HepG2 (cell line): ENCODE data around the gene PARM1. TPM values are rescaled to one million over a fixed set of nuclear protein-coding genes. Genes with fewer than 3 reads are reported as not detected.

ENCODE experiments used
- ATAC-seq: fragments of 200-7000 bp; cut with Tn5 transposase; 3 replicates; pipeline ENCODE4 v1.9.1; 2020; ENCODE audit warnings: mild to moderate bottlenecking, moderate library complexity
- BruUV-seq: library from RNA; stranded (reverse); fragments of 400-500 nt; replicated peaks from 2 replicates; lab custom pipeline; 2021; lab: Mats Ljungman, UMichigan
- CTCF ChIA-PET: fragments of 300-600 bp; formaldehyde crosslinking; extraction: SDS; loops from one replicate; lab custom pipeline; 2021; ENCODE audit warnings: low total read pairs, inconsistent platforms, low intra/inter-chr PET ratio; lab: Yijun Ruan, JAX
- POLR2A ChIA-PET: fragments of 350-600 bp; sonication (Branson Sonifier 250); formaldehyde crosslinking; loops from one replicate; lab custom pipeline; 2020; ENCODE audit warnings: antibody characterized with exemption, inconsistent platforms; lab: Yijun Ruan, JAX
- DNase-seq: peaks from one replicate; pipeline ENCODE4 v3.0.0-alpha.2; 2015; ENCODE audit warnings: low spot score
- FAIRE-seq: peaks from 3 replicates; lab custom pipeline; 2011; peaks lifted over from hg19 to GRCh38; lab: Jason Lieb, UNC
- H2AFZ ChIP-seq: one replicate; pipeline ENCODE4 v1.6.1; 2011; ENCODE audit warnings: low read length, inconsistent platforms
- H3K27ac ChIP-seq: fragments of 300-600 bp; 3 replicates; pipeline ENCODE4 v1.8.0; 2011; ENCODE audit warnings: mixed run types, mild to moderate bottlenecking, mixed read lengths, low read length, inconsistent platforms; ENCODE audit not compliant: insufficient read depth; ENCODE audit errors: extremely low read length
- H3K27me3 ChIP-seq, 2 experiments: fragments of 200-600 bp in 1 of 2; 2 replicates in 1 of 2; 3 replicates in 1 of 2; pipeline versions ENCODE4 v1.6.0 to v1.8.0; 2011; ENCODE audit warnings: low read length in 2 of 2, mild to moderate bottlenecking in 2 of 2, moderate library complexity in 2 of 2, inconsistent platforms in 1 of 2; ENCODE audit not compliant: insufficient read depth in 2 of 2, control insufficient read depth in 1 of 2
- H3K36me3 ChIP-seq, 2 experiments: fragments of 200-600 bp in 1 of 2; replicated peaks in 1 of 2; 2 replicates in 1 of 2; 3 replicates in 1 of 2; pipeline versions ENCODE4 v1.5.1 to v1.8.0; 2011; ENCODE audit warnings: low read length in 2 of 2, inconsistent platforms in 1 of 2; ENCODE audit not compliant: insufficient read depth in 2 of 2, control insufficient read depth in 1 of 2
- H3K4me1 ChIP-seq: 2 replicates; pipeline ENCODE4 v1.5.1; 2012; ENCODE audit warnings: low read length, inconsistent platforms; ENCODE audit not compliant: insufficient read depth
- H3K4me2 ChIP-seq: 2 replicates; pipeline ENCODE4 v1.6.0; 2011; ENCODE audit warnings: low read depth, low read length, inconsistent platforms
- H3K4me3 ChIP-seq, 3 experiments: fragments of 200-600 bp in 1 of 3; sonication (generic), shearing (Covaris generic) in 1 of 3; replicated peaks in 1 of 3; 2 replicates each; pipeline ENCODE4 v1.5.1; 2011 to 2016; ENCODE audit warnings: low read length in 3 of 3, inconsistent platforms in 2 of 3, low read depth in 2 of 3, mild to moderate bottlenecking in 2 of 3, control low read depth in 1 of 3, mixed read lengths in 1 of 3; ENCODE audit not compliant: insufficient read depth in 1 of 3
- H3K79me2 ChIP-seq: one replicate; pipeline ENCODE4 v1.6.1; 2011; ENCODE audit warnings: low read length, inconsistent platforms; ENCODE audit not compliant: insufficient read depth
- H3K9ac ChIP-seq: 2 replicates; pipeline ENCODE4 v1.6.0; 2011; ENCODE audit warnings: mild to moderate bottlenecking, low read depth, low read length, inconsistent platforms; ENCODE audit not compliant: insufficient read depth
- H3K9me3 ChIP-seq: 2 replicates; pipeline ENCODE4 v1.5.1; 2012; ENCODE audit warnings: mild to moderate bottlenecking, low read length
- H4K20me1 ChIP-seq: 2 replicates; pipeline ENCODE4 v1.6.0; 2011; ENCODE audit warnings: inconsistent platforms, mild to moderate bottlenecking, low read length, moderate library complexity; ENCODE audit not compliant: insufficient read depth
- AGO2 ChIP-seq: fragments of 200-400 bp; formaldehyde crosslinking; optimal IDR thresholded peaks from 2 replicates; pipeline ENCODE3; 2017; ENCODE audit warnings: mild to moderate bottlenecking, low read depth, low read length, moderate library complexity
- DBP ChIP-seq: sonication (generic); formaldehyde crosslinking; IDR thresholded peaks from 2 replicates; pipeline ENCODE4 v1.4.0; 2020; ENCODE audit warnings: missing genetic modification reagents; ENCODE audit errors: not compliant biosample characterization
- FUBP1 ChIP-seq: sonication (generic); formaldehyde crosslinking; IDR thresholded peaks from 2 replicates; pipeline ENCODE4 v1.5.1; 2020; ENCODE audit warnings: missing genetic modification reagents, mild to moderate bottlenecking, borderline replicate concordance
- GFI1 ChIP-seq: sonication (generic); formaldehyde crosslinking; IDR thresholded peaks from 2 replicates; pipeline ENCODE4 v1.5.0; 2020; ENCODE audit warnings: missing genetic modification reagents, mild to moderate bottlenecking, borderline replicate concordance
- HNRNPK ChIP-seq: fragments of 200-400 bp; formaldehyde crosslinking; IDR thresholded peaks from 2 replicates; pipeline ENCODE4 v1.6.1; 2018; ENCODE audit warnings: low read length, low read depth, moderate library complexity, mild to moderate bottlenecking; ENCODE audit not compliant: poor library complexity, severe bottlenecking
- NAIF1 ChIP-seq: sonication (generic); formaldehyde crosslinking; IDR thresholded peaks from 2 replicates; pipeline ENCODE4 v1.5.0; 2020; ENCODE audit warnings: mild to moderate bottlenecking, missing genetic modification reagents, borderline replicate concordance
- PITX1 ChIP-seq: sonication (generic); formaldehyde crosslinking; IDR thresholded peaks from 2 replicates; pipeline ENCODE4 v1.5.1; 2020; ENCODE audit warnings: mild to moderate bottlenecking, missing genetic modification reagents
- PLRG1 ChIP-seq: fragments of 450-650 bp; conservative IDR thresholded peaks from 2 replicates; pipeline ENCODE4 v1.6.1; 2016
- TAF1 ChIP-seq: sonication (generic); formaldehyde crosslinking; IDR thresholded peaks from 2 replicates; pipeline ENCODE4 v1.4.0; 2020; ENCODE audit warnings: missing genetic modification reagents
- ZFP36L1 ChIP-seq: sonication (generic); formaldehyde crosslinking; IDR thresholded peaks from 2 replicates; pipeline ENCODE4 v1.8.0; 2022; ENCODE audit warnings: mild to moderate bottlenecking, missing genetic modification reagents, moderate library complexity
- ZNF607 ChIP-seq: sonication (generic); formaldehyde crosslinking; IDR thresholded peaks from 2 replicates; pipeline ENCODE4 v1.5.1; 2020; ENCODE audit warnings: missing genetic modification reagents, mild to moderate bottlenecking, borderline replicate concordance
- ZNF749 ChIP-seq: sonication (generic); formaldehyde crosslinking; IDR thresholded peaks from 2 replicates; pipeline ENCODE4 v1.8.0; 2022; ENCODE audit warnings: mild to moderate bottlenecking, missing genetic modification reagents, moderate library complexity, borderline replicate concordance
- ZNF878 ChIP-seq: sonication (generic); formaldehyde crosslinking; IDR thresholded peaks from 2 replicates; pipeline ENCODE4 v1.8.1; 2023; ENCODE audit warnings: mild to moderate bottlenecking, missing genetic modification reagents, moderate library complexity
- WGBS: methylation state at CpG from one replicate; pipeline ENCODE4 v1.1.6; 2017; ENCODE audit warnings: low lambda C conversion rate; 5-methylcytosine and 5-hydroxymethylcytosine counted together
- in situ Hi-C: cut with HindIII; loops from 2 replicates; pipeline ENCODE4 v1.10.0; 2017; ENCODE audit warnings: low pct_unique_long_range_greater_than_20kb; ENCODE audit not compliant: extremely low pct_ligation_motif_present
- intact Hi-C: fragments of 100-400 bp; cut with micrococcal nuclease; formaldehyde crosslinking; loops from one replicate; pipeline ENCODE4 v1.10.0; 2022; ENCODE audit not compliant: unreplicated experiment
- polyA plus RNA-seq, 8 experiments: library from polyadenylated mRNA; depleted of rRNA in 3 of 8; stranded (reverse) in 7 of 8; unstranded in 1 of 8; fragments of >200 nt; fragmentation: Illumina TruSeq in 4 of 8; extraction: Trizol in 4 of 8; gene quantifications; 2 replicates each; pipeline versions ENCODE4 v1.2.1 to v1.2.3, GENCODE V29; 2011 to 2016; ENCODE audit warnings: low read depth in 4 of 8, missing spikeins in 1 of 8, mixed read lengths in 1 of 8; ENCODE audit not compliant: insufficient read depth in 1 of 8
- total RNA-seq, 5 experiments: library from RNA; depleted of rRNA; stranded (reverse); fragments of >200 nt; fragmentation: Illumina TruSeq; extraction: Trizol; gene quantifications; 2 replicates each; pipeline ENCODE4 v1.2.3, GENCODE V29; 2016; ENCODE audit warnings: low read depth in 1 of 5
- TF ChIP-seq, protein P1 (sequence below): sonication (generic); formaldehyde crosslinking; IDR thresholded peaks from 2 replicates; pipeline ENCODE4 v1.8.0; 2023; ENCODE audit warnings: mild to moderate bottlenecking, missing genetic modification reagents
- TF ChIP-seq, protein P2 (sequence below): sonication (generic); formaldehyde crosslinking; IDR thresholded peaks from 2 replicates; pipeline ENCODE4 v1.4.0; 2020; ENCODE audit warnings: missing genetic modification reagents
- TF ChIP-seq, protein P3 (sequence below): sonication (generic); formaldehyde crosslinking; IDR thresholded peaks from 2 replicates; pipeline ENCODE4 v1.4.0; 2020; ENCODE audit warnings: mild to moderate bottlenecking, missing genetic modification reagents

The PARM1 gene
- total and polyA plus RNA-seq, 2 of the 13 experiments (the other 11 are each of a cell fraction or from before 2014, with no cell fraction given) = not detected

DNA sequence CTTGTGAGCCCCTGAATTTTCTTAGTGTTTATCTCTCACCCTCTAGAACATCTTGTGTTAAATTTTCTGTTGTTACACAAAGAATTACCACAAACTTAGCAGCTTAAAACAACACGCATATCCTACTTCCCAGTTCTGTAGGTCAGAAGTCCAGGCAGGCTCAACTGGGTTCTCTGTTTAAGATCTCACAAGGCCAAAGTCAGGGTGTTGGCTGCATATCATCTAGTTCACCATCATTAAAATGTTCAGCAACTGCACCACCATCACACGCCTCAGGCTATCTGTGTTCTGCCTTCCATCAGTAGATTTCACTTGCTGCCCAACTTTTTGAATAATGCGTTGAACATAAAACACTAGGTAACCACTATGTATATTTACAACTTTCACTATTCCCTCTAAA lies 130.5 kb downstream of the PARM1 start:
- ATAC-seq = no peak
- in situ Hi-C loops = no loop called here

More for the DNA sequence above, 130.5 kb downstream of the PARM1 start:
- POLR2A ChIA-PET = no interaction called here
- Histone ChIP-seq H3K4me3 (no peak overlapping the region), H3K9ac (no peak overlapping the region), H3K4me2 (no peak overlapping the region), H3K79me2 (no peaks in the 10 kb centered on the region), H3K4me1 (no peaks in the 10 kb centered on the region), H3K27me3 (no peaks in the 10 kb centered on the region), H3K9me3 (no peaks in the 10 kb centered on the region), H3K36me3 (no peaks in the 10 kb centered on the region), H2AFZ (no peak overlapping the region), H3K27ac (no peak overlapping the region), H4K20me1 (no peaks in the 10 kb centered on the region)
- TF ChIP-seq ZNF607 (CRISPR knock-in tag) (no peak), TAF1 (CRISPR knock-in tag) (no peak), HNRNPK (no peak), AGO2 (no peak), PLRG1 (no peak), GFI1 (CRISPR knock-in tag) (no peak), ZNF749 (CRISPR knock-in tag) (no peak), NAIF1 (CRISPR knock-in tag) (no peak), FUBP1 (no peak), ZFP36L1 (no peak), PITX1 (CRISPR knock-in tag) (no peak), ZNF878 (CRISPR knock-in tag) (no peak), DBP (CRISPR knock-in tag) (no peak)
- TF ChIP-seq, protein P1, sequence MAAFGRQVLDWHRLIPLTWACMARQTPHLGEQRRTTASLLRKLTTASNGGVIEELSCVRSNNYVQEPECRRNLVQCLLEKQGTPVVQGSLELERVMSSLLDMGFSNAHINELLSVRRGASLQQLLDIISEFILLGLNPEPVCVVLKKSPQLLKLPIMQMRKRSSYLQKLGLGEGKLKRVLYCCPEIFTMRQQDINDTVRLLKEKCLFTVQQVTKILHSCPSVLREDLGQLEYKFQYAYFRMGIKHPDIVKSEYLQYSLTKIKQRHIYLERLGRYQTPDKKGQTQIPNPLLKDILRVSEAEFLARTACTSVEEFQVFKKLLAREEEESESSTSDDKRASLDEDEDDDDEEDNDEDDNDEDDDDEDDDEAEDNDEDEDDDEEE (CRISPR knock-in tag) = no peak
- TF ChIP-seq, protein P2, sequence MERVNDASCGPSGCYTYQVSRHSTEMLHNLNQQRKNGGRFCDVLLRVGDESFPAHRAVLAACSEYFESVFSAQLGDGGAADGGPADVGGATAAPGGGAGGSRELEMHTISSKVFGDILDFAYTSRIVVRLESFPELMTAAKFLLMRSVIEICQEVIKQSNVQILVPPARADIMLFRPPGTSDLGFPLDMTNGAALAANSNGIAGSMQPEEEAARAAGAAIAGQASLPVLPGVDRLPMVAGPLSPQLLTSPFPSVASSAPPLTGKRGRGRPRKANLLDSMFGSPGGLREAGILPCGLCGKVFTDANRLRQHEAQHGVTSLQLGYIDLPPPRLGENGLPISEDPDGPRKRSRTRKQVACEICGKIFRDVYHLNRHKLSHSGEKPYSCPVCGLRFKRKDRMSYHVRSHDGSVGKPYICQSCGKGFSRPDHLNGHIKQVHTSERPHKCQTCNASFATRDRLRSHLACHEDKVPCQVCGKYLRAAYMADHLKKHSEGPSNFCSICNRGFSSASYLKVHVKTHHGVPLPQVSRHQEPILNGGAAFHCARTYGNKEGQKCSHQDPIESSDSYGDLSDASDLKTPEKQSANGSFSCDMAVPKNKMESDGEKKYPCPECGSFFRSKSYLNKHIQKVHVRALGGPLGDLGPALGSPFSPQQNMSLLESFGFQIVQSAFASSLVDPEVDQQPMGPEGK (CRISPR knock-in tag) = no peak
- TF ChIP-seq, protein P3, sequence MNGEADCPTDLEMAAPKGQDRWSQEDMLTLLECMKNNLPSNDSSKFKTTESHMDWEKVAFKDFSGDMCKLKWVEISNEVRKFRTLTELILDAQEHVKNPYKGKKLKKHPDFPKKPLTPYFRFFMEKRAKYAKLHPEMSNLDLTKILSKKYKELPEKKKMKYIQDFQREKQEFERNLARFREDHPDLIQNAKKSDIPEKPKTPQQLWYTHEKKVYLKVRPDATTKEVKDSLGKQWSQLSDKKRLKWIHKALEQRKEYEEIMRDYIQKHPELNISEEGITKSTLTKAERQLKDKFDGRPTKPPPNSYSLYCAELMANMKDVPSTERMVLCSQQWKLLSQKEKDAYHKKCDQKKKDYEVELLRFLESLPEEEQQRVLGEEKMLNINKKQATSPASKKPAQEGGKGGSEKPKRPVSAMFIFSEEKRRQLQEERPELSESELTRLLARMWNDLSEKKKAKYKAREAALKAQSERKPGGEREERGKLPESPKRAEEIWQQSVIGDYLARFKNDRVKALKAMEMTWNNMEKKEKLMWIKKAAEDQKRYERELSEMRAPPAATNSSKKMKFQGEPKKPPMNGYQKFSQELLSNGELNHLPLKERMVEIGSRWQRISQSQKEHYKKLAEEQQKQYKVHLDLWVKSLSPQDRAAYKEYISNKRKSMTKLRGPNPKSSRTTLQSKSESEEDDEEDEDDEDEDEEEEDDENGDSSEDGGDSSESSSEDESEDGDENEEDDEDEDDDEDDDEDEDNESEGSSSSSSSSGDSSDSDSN (CRISPR knock-in tag) = no peak
- 30% methylated on average over 3 of the region's 3 CpGs for WGBS
- DNase-seq = no peak
- CTCF ChIA-PET = no interaction called here
- intact Hi-C loops = no loop called here
- no peak for FAIRE-seq
- no TSS peak for BruUV-seq
